Measurements from ENCODE around the gene NELFE.
"Not testable (repeated sequence)": the region's sequence is repeated elsewhere in the genome, so short reads cannot be mapped to it uniquely, and the experiment has no call there.

NELFE gene

DNA sequence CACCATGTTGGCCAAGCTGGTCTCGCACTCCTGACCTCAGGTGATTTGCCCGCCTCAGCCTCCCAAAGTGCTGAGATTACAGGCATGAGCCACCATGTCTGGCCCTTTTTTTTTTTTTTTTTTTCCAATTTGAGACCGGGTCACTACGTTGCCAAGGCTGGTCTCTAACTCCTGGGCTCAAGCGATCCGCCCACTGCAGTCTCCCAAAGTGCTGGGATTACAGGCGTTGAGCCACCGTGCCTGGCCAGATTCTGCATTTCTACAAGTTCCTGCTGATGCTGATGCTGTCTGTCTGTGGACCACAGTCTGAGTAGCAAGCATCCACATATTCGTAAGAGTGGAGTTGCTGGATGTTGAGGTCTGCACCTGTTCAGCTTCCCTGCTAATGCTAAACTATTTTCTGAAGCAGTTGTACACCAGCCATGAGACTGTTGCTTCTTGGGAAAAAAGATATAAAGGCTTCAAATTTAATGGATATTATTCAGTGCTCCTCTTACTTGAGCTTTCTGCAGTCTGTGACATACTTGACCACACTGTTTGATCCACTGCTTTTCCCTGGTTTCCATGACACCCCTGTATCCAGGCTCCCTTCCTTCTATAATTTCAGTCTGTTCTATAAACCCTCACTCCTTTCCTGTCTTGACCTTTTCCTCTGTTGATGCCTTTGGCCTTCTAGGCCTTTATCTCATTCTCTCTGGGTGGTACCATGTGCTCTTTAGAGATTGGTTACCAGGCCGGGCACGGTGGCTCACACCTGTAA lies 46.8 kb downstream of the NELFE start:
- no peak for DNase-seq

DNA sequence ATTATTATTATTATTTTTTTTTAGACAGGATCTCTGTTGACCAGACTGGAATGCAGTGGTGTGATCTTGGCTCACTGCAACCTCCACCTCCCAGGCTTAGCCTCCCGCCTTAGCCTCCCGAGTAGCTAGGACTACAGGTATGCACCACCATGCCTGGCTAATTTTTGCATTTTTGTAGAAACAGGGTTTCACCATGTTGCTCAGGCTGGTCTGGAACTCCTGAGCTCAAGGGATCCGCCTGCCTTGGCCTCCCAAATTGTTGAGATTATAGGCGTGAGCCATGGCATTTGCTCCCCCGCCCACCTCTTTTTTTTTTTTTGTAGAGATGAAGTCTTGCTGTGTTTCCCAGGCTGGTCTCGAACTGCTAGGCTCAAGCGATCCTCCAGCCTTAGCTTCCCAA lies 49.5 kb downstream of the NELFE start:
- not testable (repeated sequence) for DNase-seq

- no peak for DNase-seq
Observed at GRCh38 chr6:31908791-31909190, 50.0 kb downstream of the NELFE start.

GRCh38 chr6:31908255-31908654 lies 50.5 kb downstream of the NELFE start:
- DNase-seq, result not testable (repeated sequence)

- peak; percentile 62 for DNase-seq
Observed at GRCh38 chr6:31907158-31907813, 51.5 kb downstream of the NELFE start.

DNA sequence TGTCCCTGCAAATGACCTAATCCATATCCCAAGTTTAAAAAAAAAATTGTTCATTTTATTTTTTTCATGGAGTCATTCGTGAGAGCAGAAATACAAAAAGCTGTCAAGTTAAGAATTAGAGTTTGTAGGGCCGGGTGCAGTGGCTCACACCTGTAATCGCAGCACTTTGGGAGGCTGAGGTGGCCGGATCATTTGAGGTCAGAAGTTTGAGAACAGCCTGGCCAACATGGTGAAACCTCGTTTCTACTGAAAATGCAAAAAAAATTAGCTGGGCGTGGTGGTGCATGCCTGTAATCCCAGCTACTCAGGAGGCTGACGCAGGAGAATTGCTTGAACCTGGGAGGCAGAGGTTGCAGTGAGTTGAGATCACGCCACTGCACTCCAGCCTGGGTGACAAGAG lies 52.0 kb downstream of the NELFE start:
- not testable (repeated sequence) for DNase-seq

GRCh38 chr6:31906122-31906521 lies 52.6 kb downstream of the NELFE start:
- no peak for DNase-seq

- DNase-seq, result no peak
Observed at GRCh38 chr6:31905041-31905440, 53.7 kb downstream of the NELFE start.

DNA sequence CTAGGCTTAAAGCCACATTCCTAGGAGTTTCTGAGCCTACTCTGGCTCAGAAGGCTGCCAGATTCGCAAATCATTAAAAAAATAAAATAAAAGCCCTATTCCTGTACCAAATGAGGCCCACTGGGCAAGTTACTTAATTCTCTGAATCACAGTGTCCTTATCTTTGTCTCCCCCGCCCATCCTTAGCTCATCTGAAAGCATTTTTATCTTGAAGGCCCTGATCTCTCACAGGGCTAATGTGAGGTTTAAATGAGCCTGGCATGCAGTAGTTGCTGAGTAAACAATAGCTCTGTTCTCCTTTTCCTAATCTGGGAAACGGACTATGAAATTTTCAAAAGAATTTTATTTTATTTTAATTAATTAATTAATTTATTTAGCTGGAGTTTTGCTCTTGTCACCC lies 54.8 kb downstream of the NELFE start:
- DNase-seq, result no peak
